Endothelial cell of umbilical vein (primary cell): ENCODE measurements around the gene KERA. TPM values are rescaled to one million over a fixed set of nuclear protein-coding genes. Genes with fewer than 3 reads are reported as not detected.

Source experiments
- BruUV-seq: library from RNA; stranded (reverse); fragments of 400-500 nt; replicated peaks from 2 replicates; lab custom pipeline; 2021; lab: Mats Ljungman, UMichigan
- CTCF ChIA-PET: fragments of 300-600, 350-600 bp; sonication (Branson Sonifier 250); formaldehyde crosslinking; loops from one replicate; lab custom pipeline; 2021; ENCODE audit warnings: antibody characterized with exemption, inconsistent platforms; lab: Charles Lee
- POLR2A ChIA-PET: fragments of 300-600, 350-600 bp; sonication (Branson Sonifier 250); formaldehyde crosslinking; loops from one replicate; lab custom pipeline; 2021; ENCODE audit warnings: antibody characterized with exemption, inconsistent platforms; lab: Charles Lee
- DNase-seq: peaks from one replicate; pipeline ENCODE4 v3.0.0-alpha.2; 2011; ENCODE audit warnings: low read depth, low spot score
- FAIRE-seq: peaks from 2 replicates; lab custom pipeline; 2011; peaks lifted over from hg19 to GRCh38; lab: Jason Lieb, UNC
- H2AFZ ChIP-seq: 2 replicates; pipeline ENCODE4 v1.6.0; 2012; ENCODE audit warnings: low read depth, low read length, control low read depth, inconsistent platforms
- H3K27ac ChIP-seq: 2 replicates; pipeline ENCODE4 v1.5.1; 2011; ENCODE audit warnings: low read depth, mild to moderate bottlenecking, control low read depth, low read length, moderate library complexity; ENCODE audit not compliant: insufficient read depth
- H3K27me3 ChIP-seq, 2 experiments: 2 replicates each; pipeline versions ENCODE4 v1.6.0 to v1.6.1; 2011; ENCODE audit warnings: low read length in 2 of 2, mixed read lengths in 1 of 2; ENCODE audit not compliant: control insufficient read depth in 2 of 2, insufficient read depth in 2 of 2
- H3K36me3 ChIP-seq, 2 experiments: 2 replicates in 1 of 2; 3 replicates in 1 of 2; pipeline ENCODE4 v1.5.1; 2011; ENCODE audit warnings: low read length in 2 of 2, mild to moderate bottlenecking in 1 of 2, moderate library complexity in 1 of 2; ENCODE audit not compliant: control insufficient read depth in 2 of 2, insufficient read depth in 2 of 2; ENCODE audit errors: extremely low read depth in 1 of 2
- H3K4me1 ChIP-seq: 3 replicates; pipeline ENCODE4 v1.5.1; 2011; ENCODE audit warnings: mild to moderate bottlenecking, low read length; ENCODE audit not compliant: control insufficient read depth, insufficient read depth; ENCODE audit errors: extremely low read depth
- H3K4me2 ChIP-seq: 2 replicates; pipeline ENCODE4 v1.6.1; 2011; ENCODE audit warnings: low read length, control low read depth, mixed read lengths; ENCODE audit not compliant: insufficient read depth
- H3K4me3 ChIP-seq, 3 experiments: fragments of 200-600 bp in 1 of 3; sonication (generic), shearing (Covaris generic) in 1 of 3; replicated peaks in 1 of 3; 2 replicates each; pipeline ENCODE4 v1.5.1; 2011 to 2016; ENCODE audit warnings: control low read depth in 3 of 3, low read length in 3 of 3, mild to moderate bottlenecking in 2 of 3, inconsistent platforms in 1 of 3, low read depth in 1 of 3, moderate library complexity in 1 of 3; ENCODE audit not compliant: insufficient read depth in 1 of 3
- H3K79me2 ChIP-seq: 2 replicates; pipeline ENCODE4 v1.6.0; 2012; ENCODE audit warnings: low read length, inconsistent platforms; ENCODE audit not compliant: control insufficient read depth, insufficient read depth
- H3K9ac ChIP-seq: replicated peaks from 2 replicates; pipeline ENCODE3; 2011; ENCODE audit warnings: low read length, control low read depth; ENCODE audit not compliant: insufficient read depth; ENCODE audit errors: extremely low read depth
- H3K9me1 ChIP-seq: replicated peaks from 3 replicates; pipeline ENCODE4 v1.6.0; 2011; ENCODE audit warnings: mild to moderate bottlenecking, low read length; ENCODE audit not compliant: control insufficient read depth, insufficient read depth; ENCODE audit errors: extremely low read depth
- H3K9me3 ChIP-seq: replicated peaks from 2 replicates; pipeline ENCODE4 v1.5.1; 2012; ENCODE audit warnings: low read length, inconsistent platforms; ENCODE audit not compliant: control insufficient read depth, insufficient read depth
- H4K20me1 ChIP-seq: replicated peaks from 2 replicates; pipeline ENCODE3; 2011; ENCODE audit warnings: mild to moderate bottlenecking, low read length; ENCODE audit not compliant: control insufficient read depth, insufficient read depth; ENCODE audit errors: extremely low read depth
- CTCF ChIP-seq, 2 donors: IDR thresholded peaks; 1 replicate in 1 of 2; 2 replicates in 1 of 2; pipeline ENCODE4 v1.5.1; 2011; ENCODE audit warnings: low read length in 2 of 2, mild to moderate bottlenecking in 2 of 2, moderate library complexity in 2 of 2, control low read depth in 1 of 2, inconsistent platforms in 1 of 2, low read depth in 1 of 2; ENCODE audit not compliant: insufficient read depth in 1 of 2; ENCODE audit errors: extremely low read depth in 1 of 2
- EZH2 ChIP-seq: IDR thresholded peaks from 2 replicates; pipeline ENCODE4 v1.6.1; 2012; ENCODE audit warnings: borderline replicate concordance, low read depth, mild to moderate bottlenecking, moderate library complexity, low read length, inconsistent platforms; ENCODE audit not compliant: severe bottlenecking
- FOS ChIP-seq: IDR thresholded peaks from 2 replicates; pipeline ENCODE4 v1.6.1; 2011; ENCODE audit warnings: mild to moderate bottlenecking, low read length, moderate library complexity, borderline replicate concordance; ENCODE audit not compliant: insufficient read depth
- JUN ChIP-seq: IDR thresholded peaks from 2 replicates; pipeline ENCODE4 v1.6.1; 2011; ENCODE audit warnings: borderline replicate concordance, low read depth; ENCODE audit not compliant: insufficient read length, insufficient read depth
- MYC ChIP-seq: IDR thresholded peaks from one replicate; pipeline ENCODE4 v1.6.1; 2011; ENCODE audit warnings: mild to moderate bottlenecking, low read depth, low read length
- POLR2A ChIP-seq: IDR thresholded peaks from 2 replicates; pipeline ENCODE4 v1.6.1; 2012; ENCODE audit warnings: low read depth, mild to moderate bottlenecking, control low read depth, low read length
- dilution Hi-C: fragments of 300-500 bp; cut with MboI; formaldehyde crosslinking; loops from one replicate; pipeline ENCODE4 v1.15.0; 2019; ENCODE audit warnings: low sequenced_read_pairs; ENCODE audit not compliant: extremely low pct_ligation_motif_present
- intact Hi-C: fragments of 100-400 bp; cut with micrococcal nuclease; formaldehyde crosslinking; loops from one replicate; pipeline ENCODE4 v1.10.0; 2022
- polyA plus RNA-seq, 4 experiments: library from polyadenylated mRNA; depleted of rRNA in 3 of 4; stranded (reverse) in 3 of 4; unstranded in 1 of 4; fragments of >200 nt; gene quantifications; 2 replicates each; pipeline versions ENCODE4 v1.2.1 to v1.2.3, GENCODE V29; 2011 to 2012; ENCODE audit warnings: missing spikeins in 1 of 4
- total RNA-seq: library from RNA; stranded (reverse); gene quantifications from 2 replicates; pipeline ENCODE4 v1.2.3, GENCODE V29; 2021

The KERA gene
- total and polyA plus RNA-seq, 2 donors (not counting 3 experiments of a cell fraction or from before 2014, with no cell fraction given) = not detected

- Histone ChIP-seq H3K36me3 (no peaks in the 10 kb centered on the region), H3K4me1 (peaks cover 7% of the 10 kb centered on the region), H3K4me3 (no peak within 1 kb of the TSS), H3K9ac (no peak within 1 kb of the TSS), H3K27ac (no peak within 1 kb of the TSS), H3K9me3 (no peaks in the 10 kb centered on the region), H4K20me1 (no peaks in the 10 kb centered on the region), H3K79me2 (no peaks in the 10 kb centered on the region), H2AFZ (no peak within 1 kb of the TSS), H3K4me2 (no peak within 1 kb of the TSS), H3K27me3 (no peaks in the 10 kb centered on the region), H3K9me1 (no peaks in the 10 kb centered on the region)
- TF ChIP-seq FOS = no peak
- no peak for TF ChIP-seq POLR2A
- TF ChIP-seq EZH2 = no peak
- no peak for TF ChIP-seq MYC
- no peak for TF ChIP-seq CTCF (IDR thresholded peaks at IDR 0.05; ENCODE audit: extremely low read depth in 1 of 2, insufficient read depth in 1 of 2, low read depth in 1 of 2, low read length in 2 of 2)
- no peak for TF ChIP-seq JUN
- POLR2A ChIA-PET = no interaction called here
- dilution Hi-C loops (no loop called here), intact Hi-C loops (loop anchor here (5.0 kb wide), 1 partner anchor 312 kb away; no protein-coding TSS in a partner anchor)
- no TSS peak for BruUV-seq
- FAIRE-seq (no peak), DNase-seq (no peak)
- CTCF ChIA-PET = interaction anchor here (0.9 to 2.4 kb wide), 3 partner anchors 10 to 321 kb away, joined by 3 to 10 read pairs (median 4); no protein-coding TSS in a partner anchor
Observed at GRCh38 chr12:91004872-91005271, 53.0 kb downstream of the KERA start, which contains the start of gene EPYC. TSS of gene EPYC (minus strand) at chr12:91004972. CDS start at chr12:91002565, 2,407 bp downstream.
